GM12878 (cell line): Measurements from ENCODE around the gene SHQ1.

Experiments
- CTCF ChIP-seq, 3 experiments: IDR thresholded peaks in 2 of 3; conservative IDR thresholded peaks in 1 of 3; 2 replicates each; pipeline ENCODE4 v1.5.1; 2011; ENCODE audit warnings: low read depth in 3 of 3, low read length in 3 of 3, mild to moderate bottlenecking in 3 of 3, control low read depth in 2 of 3, moderate library complexity in 2 of 3, inconsistent platforms in 1 of 3, mixed read lengths in 1 of 3; ENCODE audit not compliant: control insufficient read depth in 2 of 3, insufficient read depth in 1 of 3; ENCODE audit errors: extremely low read depth in 1 of 3
- E2F4 ChIP-seq: IDR thresholded peaks from 2 replicates; pipeline ENCODE4 v1.6.1; 2012; ENCODE audit warnings: low read depth, low read length, improper control_type of control experiment
- HDAC2 ChIP-seq: fragments of 200-600 bp; sonication (generic); IDR thresholded peaks from 2 replicates; pipeline ENCODE4 v1.6.1; 2017
- HDAC6 ChIP-seq: fragments of 200-600 bp; sonication (generic); IDR thresholded peaks from one replicate; pipeline ENCODE4 v1.8.0; 2017; ENCODE audit warnings: antibody characterized with exemption; ENCODE audit not compliant: unreplicated experiment
- MEF2A ChIP-seq: IDR thresholded peaks from 2 replicates; pipeline ENCODE4 v1.6.1; 2011; ENCODE audit warnings: low read depth, mild to moderate bottlenecking, low read length, moderate library complexity; ENCODE audit not compliant: insufficient read depth
- SUZ12 ChIP-seq: fragments of 200-600 bp; sonication (generic); IDR thresholded peaks from one replicate; pipeline ENCODE4 v1.6.1; 2018; ENCODE audit warnings: antibody characterized with exemption, mild to moderate bottlenecking; ENCODE audit not compliant: unreplicated experiment
- TAF1 ChIP-seq: IDR thresholded peaks from 2 replicates; pipeline ENCODE4 v1.6.1; 2011; ENCODE audit warnings: mild to moderate bottlenecking, low read depth, low read length, borderline replicate concordance
- ZNF274 ChIP-seq: IDR thresholded peaks from one replicate; pipeline ENCODE4 v1.8.0; 2011; ENCODE audit not compliant: insufficient read length, insufficient read depth

DNA sequence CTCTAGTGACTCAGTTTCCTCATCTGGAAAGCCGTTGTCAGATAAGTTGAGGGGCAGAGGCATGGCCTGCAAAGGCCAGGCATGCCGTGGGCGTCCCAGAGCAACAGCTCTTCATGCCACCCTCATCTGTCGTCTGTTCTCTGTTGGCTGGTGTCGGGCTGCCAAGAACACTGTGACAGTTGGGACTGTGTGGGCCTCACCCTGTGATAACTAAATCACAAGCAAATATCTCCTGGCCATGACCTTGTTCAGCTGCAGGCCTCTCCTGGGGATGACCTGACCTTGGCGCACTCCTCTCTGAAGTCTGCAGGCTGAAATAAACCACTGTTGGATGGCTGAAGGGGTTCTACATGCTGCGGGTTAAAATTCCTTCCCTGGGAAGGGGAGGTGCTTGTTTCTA, 145.9 kb downstream of the SHQ1 start:
- no peak for TF ChIP-seq HDAC6
- TF ChIP-seq ZNF274 = no peak
- no peak for TF ChIP-seq MEF2A
- TF ChIP-seq TAF1 = no peak
- no peak for TF ChIP-seq CTCF (IDR thresholded peaks at IDR 0.05 in 2 of 3, conservative IDR thresholded peaks at IDR 0.05 in 1 of 3; ENCODE audit: control insufficient read depth in 2 of 3, extremely low read depth in 1 of 3, insufficient read depth in 1 of 3, low read depth in 3 of 3, low read length in 3 of 3)
- TF ChIP-seq HDAC2 = no peak
- no peak for TF ChIP-seq SUZ12
- TF ChIP-seq E2F4 = no peak
